ENCODE measurements around the gene CDS2.

The CDS2 gene

DNA sequence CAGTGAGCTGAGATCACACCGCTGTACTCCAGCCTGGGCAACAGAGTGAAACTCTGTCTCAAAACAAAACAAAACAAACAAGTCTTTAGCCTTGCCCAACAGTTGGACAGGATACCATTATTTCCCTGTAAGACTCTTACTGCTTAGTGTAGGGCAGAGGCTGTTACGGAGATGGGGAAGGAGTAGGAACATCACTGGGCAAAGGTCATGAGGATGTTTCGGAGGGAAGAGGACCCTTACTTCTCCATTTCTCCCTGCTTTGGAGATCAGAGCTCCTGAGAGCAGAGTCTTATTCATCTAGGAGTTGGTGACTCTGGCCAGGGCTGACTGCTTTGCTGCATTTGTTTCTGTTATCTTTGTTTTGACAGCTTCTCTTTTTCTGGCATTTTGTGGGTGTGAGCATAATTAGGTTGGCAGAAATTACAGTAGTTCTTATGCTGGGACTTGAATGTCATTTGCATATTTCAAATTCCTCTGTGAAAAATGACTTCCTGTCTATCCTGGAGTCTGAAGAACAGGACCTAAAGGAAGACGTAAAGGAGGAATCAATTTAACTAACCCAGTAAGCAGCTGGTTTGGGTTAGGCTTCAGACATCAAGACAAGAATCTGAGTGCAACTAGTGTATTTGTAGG lies 89.0 kb downstream of the CDS2 start:
- Histone ChIP-seq H3K36me3 (ENCODE audit: control insufficient read depth in 2 of 2, insufficient read depth in 1 of 2, low read length in 2 of 2) (peaks cover 0 to 9% of the 10 kb centered on the region in 2 experiments; a peak in 2 of 3 replicates), H3K4me1 (ENCODE audit: control insufficient read depth, insufficient read depth, low read length) (no peaks in the 10 kb centered on the region), H3K4me3 (ENCODE audit: low read depth, low read length) (no peak overlapping the region), H3K27ac (ENCODE audit: extremely low read depth, low read depth, low read length) (no peak overlapping the region), H3K9me3 (ENCODE audit: control insufficient read depth, insufficient read depth, low read depth, low read length) (no peaks in the 10 kb centered on the region)
- ChIA-PET CTCF (interaction anchor here (1.3 to 14.2 kb wide), 4 partner anchors 6 to 89 kb away, joined by 3 to 272 read pairs (median 32); no protein-coding TSS in a partner anchor), POLR2A (interaction anchor here (1.1 kb wide), 1 partner anchor 89 kb away, joined by 3 read pairs; no protein-coding TSS in a partner anchor)
- no peak for TF ChIP-seq ZNF48 (tag by site-specific recombination; IDR thresholded peaks at IDR 0.05)
- TF ChIP-seq, protein P1, sequence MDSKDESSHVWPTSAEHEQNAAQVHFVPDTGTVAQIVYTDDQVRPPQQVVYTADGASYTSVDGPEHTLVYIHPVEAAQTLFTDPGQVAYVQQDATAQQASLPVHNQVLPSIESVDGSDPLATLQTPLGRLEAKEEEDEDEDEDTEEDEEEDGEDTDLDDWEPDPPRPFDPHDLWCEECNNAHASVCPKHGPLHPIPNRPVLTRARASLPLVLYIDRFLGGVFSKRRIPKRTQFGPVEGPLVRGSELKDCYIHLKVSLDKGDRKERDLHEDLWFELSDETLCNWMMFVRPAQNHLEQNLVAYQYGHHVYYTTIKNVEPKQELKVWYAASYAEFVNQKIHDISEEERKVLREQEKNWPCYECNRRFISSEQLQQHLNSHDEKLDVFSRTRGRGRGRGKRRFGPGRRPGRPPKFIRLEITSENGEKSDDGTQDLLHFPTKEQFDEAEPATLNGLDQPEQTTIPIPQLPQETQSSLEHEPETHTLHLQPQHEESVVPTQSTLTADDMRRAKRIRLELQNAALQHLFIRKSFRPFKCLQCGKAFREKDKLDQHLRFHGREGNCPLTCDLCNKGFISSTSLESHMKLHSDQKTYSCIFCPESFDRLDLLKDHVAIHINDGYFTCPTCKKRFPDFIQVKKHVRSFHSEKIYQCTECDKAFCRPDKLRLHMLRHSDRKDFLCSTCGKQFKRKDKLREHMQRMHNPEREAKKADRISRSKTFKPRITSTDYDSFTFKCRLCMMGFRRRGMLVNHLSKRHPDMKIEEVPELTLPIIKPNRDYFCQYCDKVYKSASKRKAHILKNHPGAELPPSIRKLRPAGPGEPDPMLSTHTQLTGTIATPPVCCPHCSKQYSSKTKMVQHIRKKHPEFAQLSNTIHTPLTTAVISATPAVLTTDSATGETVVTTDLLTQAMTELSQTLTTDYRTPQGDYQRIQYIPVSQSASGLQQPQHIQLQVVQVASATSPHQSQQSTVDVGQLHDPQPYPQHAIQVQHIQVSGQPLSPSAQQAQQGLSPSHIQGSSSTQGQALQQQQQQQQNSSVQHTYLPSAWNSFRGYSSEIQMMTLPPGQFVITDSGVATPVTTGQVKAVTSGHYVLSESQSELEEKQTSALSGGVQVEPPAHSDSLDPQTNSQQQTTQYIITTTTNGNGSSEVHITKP (tag by site-specific recombination; IDR thresholded peaks at IDR 0.05), result no peak
- no peak for TF ChIP-seq ZSCAN16 (tag by site-specific recombination; IDR thresholded peaks at IDR 0.05)
- TF ChIP-seq, protein P2, sequence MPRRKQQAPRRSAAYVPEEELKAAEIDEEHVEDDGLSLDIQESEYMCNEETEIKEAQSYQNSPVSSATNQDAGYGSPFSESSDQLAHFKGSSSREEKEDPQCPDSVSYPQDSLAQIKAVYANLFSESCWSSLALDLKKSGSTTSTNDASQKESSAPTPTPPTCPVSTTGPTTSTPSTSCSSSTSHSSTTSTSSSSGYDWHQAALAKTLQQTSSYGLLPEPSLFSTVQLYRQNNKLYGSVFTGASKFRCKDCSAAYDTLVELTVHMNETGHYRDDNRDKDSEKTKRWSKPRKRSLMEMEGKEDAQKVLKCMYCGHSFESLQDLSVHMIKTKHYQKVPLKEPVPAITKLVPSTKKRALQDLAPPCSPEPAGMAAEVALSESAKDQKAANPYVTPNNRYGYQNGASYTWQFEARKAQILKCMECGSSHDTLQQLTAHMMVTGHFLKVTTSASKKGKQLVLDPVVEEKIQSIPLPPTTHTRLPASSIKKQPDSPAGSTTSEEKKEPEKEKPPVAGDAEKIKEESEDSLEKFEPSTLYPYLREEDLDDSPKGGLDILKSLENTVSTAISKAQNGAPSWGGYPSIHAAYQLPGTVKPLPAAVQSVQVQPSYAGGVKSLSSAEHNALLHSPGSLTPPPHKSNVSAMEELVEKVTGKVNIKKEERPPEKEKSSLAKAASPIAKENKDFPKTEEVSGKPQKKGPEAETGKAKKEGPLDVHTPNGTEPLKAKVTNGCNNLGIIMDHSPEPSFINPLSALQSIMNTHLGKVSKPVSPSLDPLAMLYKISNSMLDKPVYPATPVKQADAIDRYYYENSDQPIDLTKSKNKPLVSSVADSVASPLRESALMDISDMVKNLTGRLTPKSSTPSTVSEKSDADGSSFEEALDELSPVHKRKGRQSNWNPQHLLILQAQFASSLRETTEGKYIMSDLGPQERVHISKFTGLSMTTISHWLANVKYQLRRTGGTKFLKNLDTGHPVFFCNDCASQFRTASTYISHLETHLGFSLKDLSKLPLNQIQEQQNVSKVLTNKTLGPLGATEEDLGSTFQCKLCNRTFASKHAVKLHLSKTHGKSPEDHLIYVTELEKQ (tag by site-specific recombination; IDR thresholded peaks at IDR 0.05; ENCODE audit: borderline replicate concordance), result no peak
- TF ChIP-seq KLF7 (tag by site-specific recombination; IDR thresholded peaks at IDR 0.05; ENCODE audit: borderline replicate concordance), result no peak
- TF ChIP-seq, protein P3, sequence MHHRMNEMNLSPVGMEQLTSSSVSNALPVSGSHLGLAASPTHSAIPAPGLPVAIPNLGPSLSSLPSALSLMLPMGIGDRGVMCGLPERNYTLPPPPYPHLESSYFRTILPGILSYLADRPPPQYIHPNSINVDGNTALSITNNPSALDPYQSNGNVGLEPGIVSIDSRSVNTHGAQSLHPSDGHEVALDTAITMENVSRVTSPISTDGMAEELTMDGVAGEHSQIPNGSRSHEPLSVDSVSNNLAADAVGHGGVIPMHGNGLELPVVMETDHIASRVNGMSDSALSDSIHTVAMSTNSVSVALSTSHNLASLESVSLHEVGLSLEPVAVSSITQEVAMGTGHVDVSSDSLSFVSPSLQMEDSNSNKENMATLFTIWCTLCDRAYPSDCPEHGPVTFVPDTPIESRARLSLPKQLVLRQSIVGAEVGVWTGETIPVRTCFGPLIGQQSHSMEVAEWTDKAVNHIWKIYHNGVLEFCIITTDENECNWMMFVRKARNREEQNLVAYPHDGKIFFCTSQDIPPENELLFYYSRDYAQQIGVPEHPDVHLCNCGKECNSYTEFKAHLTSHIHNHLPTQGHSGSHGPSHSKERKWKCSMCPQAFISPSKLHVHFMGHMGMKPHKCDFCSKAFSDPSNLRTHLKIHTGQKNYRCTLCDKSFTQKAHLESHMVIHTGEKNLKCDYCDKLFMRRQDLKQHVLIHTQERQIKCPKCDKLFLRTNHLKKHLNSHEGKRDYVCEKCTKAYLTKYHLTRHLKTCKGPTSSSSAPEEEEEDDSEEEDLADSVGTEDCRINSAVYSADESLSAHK (tag by site-specific recombination; IDR thresholded peaks at IDR 0.05), result no peak
- no peak for TF ChIP-seq ZFHX2 (tag by site-specific recombination; conservative IDR thresholded peaks at IDR 0.05)
- no peak for TF ChIP-seq ZNF23 (tag by site-specific recombination; IDR thresholded peaks at IDR 0.05; ENCODE audit: borderline replicate concordance)
- TF ChIP-seq ZNF214 (tag by site-specific recombination; IDR thresholded peaks at IDR 0.05; ENCODE audit: borderline replicate concordance), result no peak
- TF ChIP-seq SCRT1 (tag by site-specific recombination; IDR thresholded peaks at IDR 0.05; ENCODE audit: borderline replicate concordance), result no peak
- TF ChIP-seq ZNF202 (tag by site-specific recombination; IDR thresholded peaks at IDR 0.05; ENCODE audit: borderline replicate concordance), result no peak
- TF ChIP-seq ZNF16 (tag by site-specific recombination; IDR thresholded peaks at IDR 0.05; ENCODE audit: low read depth), result no peak
- no peak for TF ChIP-seq ZNF146 (tag by site-specific recombination; IDR thresholded peaks at IDR 0.05)
- TF ChIP-seq, protein P4, sequence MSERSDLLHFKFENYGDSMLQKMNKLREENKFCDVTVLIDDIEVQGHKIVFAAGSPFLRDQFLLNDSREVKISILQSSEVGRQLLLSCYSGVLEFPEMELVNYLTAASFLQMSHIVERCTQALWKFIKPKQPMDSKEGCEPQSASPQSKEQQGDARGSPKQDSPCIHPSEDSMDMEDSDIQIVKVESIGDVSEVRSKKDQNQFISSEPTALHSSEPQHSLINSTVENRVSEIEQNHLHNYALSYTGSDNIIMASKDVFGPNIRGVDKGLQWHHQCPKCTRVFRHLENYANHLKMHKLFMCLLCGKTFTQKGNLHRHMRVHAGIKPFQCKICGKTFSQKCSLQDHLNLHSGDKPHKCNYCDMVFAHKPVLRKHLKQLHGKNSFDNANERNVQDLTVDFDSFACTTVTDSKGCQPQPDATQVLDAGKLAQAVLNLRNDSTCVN (tag by site-specific recombination; optimal IDR thresholded peaks at IDR 0.05), result no peak
- TF ChIP-seq ZNF239 (tag by site-specific recombination; IDR thresholded peaks at IDR 0.05), result no peak
- TF ChIP-seq, protein P5, sequence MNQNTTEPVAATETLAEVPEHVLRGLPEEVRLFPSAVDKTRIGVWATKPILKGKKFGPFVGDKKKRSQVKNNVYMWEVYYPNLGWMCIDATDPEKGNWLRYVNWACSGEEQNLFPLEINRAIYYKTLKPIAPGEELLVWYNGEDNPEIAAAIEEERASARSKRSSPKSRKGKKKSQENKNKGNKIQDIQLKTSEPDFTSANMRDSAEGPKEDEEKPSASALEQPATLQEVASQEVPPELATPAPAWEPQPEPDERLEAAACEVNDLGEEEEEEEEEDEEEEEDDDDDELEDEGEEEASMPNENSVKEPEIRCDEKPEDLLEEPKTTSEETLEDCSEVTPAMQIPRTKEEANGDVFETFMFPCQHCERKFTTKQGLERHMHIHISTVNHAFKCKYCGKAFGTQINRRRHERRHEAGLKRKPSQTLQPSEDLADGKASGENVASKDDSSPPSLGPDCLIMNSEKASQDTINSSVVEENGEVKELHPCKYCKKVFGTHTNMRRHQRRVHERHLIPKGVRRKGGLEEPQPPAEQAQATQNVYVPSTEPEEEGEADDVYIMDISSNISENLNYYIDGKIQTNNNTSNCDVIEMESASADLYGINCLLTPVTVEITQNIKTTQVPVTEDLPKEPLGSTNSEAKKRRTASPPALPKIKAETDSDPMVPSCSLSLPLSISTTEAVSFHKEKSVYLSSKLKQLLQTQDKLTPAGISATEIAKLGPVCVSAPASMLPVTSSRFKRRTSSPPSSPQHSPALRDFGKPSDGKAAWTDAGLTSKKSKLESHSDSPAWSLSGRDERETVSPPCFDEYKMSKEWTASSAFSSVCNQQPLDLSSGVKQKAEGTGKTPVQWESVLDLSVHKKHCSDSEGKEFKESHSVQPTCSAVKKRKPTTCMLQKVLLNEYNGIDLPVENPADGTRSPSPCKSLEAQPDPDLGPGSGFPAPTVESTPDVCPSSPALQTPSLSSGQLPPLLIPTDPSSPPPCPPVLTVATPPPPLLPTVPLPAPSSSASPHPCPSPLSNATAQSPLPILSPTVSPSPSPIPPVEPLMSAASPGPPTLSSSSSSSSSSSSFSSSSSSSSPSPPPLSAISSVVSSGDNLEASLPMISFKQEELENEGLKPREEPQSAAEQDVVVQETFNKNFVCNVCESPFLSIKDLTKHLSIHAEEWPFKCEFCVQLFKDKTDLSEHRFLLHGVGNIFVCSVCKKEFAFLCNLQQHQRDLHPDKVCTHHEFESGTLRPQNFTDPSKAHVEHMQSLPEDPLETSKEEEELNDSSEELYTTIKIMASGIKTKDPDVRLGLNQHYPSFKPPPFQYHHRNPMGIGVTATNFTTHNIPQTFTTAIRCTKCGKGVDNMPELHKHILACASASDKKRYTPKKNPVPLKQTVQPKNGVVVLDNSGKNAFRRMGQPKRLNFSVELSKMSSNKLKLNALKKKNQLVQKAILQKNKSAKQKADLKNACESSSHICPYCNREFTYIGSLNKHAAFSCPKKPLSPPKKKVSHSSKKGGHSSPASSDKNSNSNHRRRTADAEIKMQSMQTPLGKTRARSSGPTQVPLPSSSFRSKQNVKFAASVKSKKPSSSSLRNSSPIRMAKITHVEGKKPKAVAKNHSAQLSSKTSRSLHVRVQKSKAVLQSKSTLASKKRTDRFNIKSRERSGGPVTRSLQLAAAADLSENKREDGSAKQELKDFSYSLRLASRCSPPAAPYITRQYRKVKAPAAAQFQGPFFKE (tag by site-specific recombination; IDR thresholded peaks at IDR 0.05; ENCODE audit: borderline replicate concordance), result no peak
- no peak for TF ChIP-seq OVOL3 (tag by site-specific recombination; IDR thresholded peaks at IDR 0.05)
- no peak for TF ChIP-seq ZFP41 (tag by site-specific recombination; IDR thresholded peaks at IDR 0.05; ENCODE audit: borderline replicate concordance)
- TF ChIP-seq ZNF558 (tag by site-specific recombination; IDR thresholded peaks at IDR 0.05), result no peak

Data from HEK293 (cell line).